Effector memory CD4-positive, alpha-beta T cell (primary cell): Measurements from ENCODE around the gene DSN1.

Experiments used
- DNase-seq, 3 donors: peaks; one replicate each; pipeline ENCODE4 v3.0.0-alpha.2; 2020
- H3K27ac ChIP-seq: 2 replicates; pipeline ENCODE4 v1.7.0; 2013; ENCODE audit warnings: mild to moderate bottlenecking, low read length, moderate library complexity; ENCODE audit not compliant: insufficient read depth, poor library complexity, severe bottlenecking
- H3K27me3 ChIP-seq: replicated peaks from 2 replicates; pipeline ENCODE4 v1.7.0; 2013; ENCODE audit warnings: mild to moderate bottlenecking, low read length; ENCODE audit not compliant: insufficient read depth, control insufficient read depth, poor library complexity, severe bottlenecking
- H3K36me3 ChIP-seq: 2 replicates; pipeline ENCODE4 v1.7.0; 2013; ENCODE audit warnings: mild to moderate bottlenecking, low read length, moderate library complexity; ENCODE audit not compliant: control insufficient read depth, insufficient read depth
- H3K4me1 ChIP-seq: 2 replicates; pipeline ENCODE4 v1.7.0; 2013; ENCODE audit warnings: low read length, mild to moderate bottlenecking; ENCODE audit not compliant: control insufficient read depth, insufficient read depth, poor library complexity, severe bottlenecking
- H3K4me3 ChIP-seq: 2 replicates; pipeline ENCODE4 v1.7.0; 2013; ENCODE audit warnings: low read length, low read depth, mild to moderate bottlenecking; ENCODE audit not compliant: insufficient read depth, poor library complexity, severe bottlenecking
- H3K9me3 ChIP-seq: 2 replicates; pipeline ENCODE4 v1.7.0; 2013; ENCODE audit warnings: mild to moderate bottlenecking, low read length, moderate library complexity; ENCODE audit not compliant: control insufficient read depth

Gene DSN1

DNA sequence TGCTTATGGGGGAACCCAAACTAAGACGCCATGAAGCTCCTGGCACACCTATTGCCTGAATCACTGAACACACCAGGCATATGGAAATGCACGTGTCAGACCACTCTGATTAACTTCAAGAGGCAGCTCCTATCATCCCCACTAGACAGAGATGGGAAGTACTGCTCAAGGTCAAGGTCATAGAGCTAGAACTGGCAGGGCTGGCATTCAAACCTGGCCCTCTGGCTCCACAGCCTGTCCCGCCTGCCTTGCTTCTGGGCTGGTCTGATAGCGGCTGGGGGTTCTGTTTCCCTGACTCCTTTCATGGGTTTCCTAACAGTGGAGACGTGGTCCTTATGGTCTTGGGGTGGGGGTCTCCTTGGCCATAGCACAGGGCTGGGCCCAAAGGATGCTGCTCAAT lies 22.6 kb upstream of the DSN1 start:
- H3K4me1 ChIP-seq, result no peaks in the 10 kb centered on the region
- DNase-seq, result no peak
- H3K9me3 ChIP-seq, result no peaks in the 10 kb centered on the region
- no peak overlapping the region for H3K4me3 ChIP-seq
- no peak overlapping the region for H3K27ac ChIP-seq
- H3K36me3 ChIP-seq, result no peaks in the 10 kb centered on the region
- no peaks in the 10 kb centered on the region for H3K27me3 ChIP-seq

GRCh38 chr20:36795691-36796090 lies 22.1 kb upstream of the DSN1 start:
- Histone ChIP-seq H3K4me3 (no peak overlapping the region), H3K36me3 (no peaks in the 10 kb centered on the region), H3K4me1 (no peaks in the 10 kb centered on the region), H3K27me3 (no peaks in the 10 kb centered on the region), H3K27ac (no peak overlapping the region), H3K9me3 (no peaks in the 10 kb centered on the region)
- no peak for DNase-seq

DNA sequence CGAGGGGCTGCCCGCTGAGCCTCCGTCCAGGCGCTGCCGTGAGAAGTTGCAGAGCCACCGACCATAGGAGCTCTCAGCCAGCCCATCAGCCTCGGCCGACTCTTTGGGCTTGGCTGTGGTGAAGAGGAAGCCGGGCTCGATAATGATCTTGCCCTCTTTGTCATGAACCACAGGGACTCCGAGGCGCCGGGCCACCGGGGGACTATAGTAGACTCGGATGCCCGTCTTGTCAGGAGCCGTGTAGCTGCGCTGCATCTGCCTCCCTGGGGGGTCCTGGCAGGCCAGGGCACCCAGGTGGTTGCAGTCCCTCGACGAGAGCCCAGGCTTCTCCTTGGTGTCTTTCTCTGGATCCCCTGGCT lies 20.5 kb upstream of the DSN1 start:
- H3K4me3 ChIP-seq, result no peak overlapping the region
- no peaks in the 10 kb centered on the region for H3K36me3 ChIP-seq

GRCh38 chr20:36793294-36794115 lies 19.9 kb upstream of the DSN1 start:
- Histone ChIP-seq H3K27me3 (no peaks in the 10 kb centered on the region), H3K4me3 (no peak overlapping the region), H3K9me3 (no peaks in the 10 kb centered on the region), H3K4me1 (no peaks in the 10 kb centered on the region), H3K36me3 (no peaks in the 10 kb centered on the region), H3K27ac (no peak overlapping the region)
- no peak for DNase-seq

More for the DNA sequence above, 20.5 kb upstream of the DSN1 start:
- Histone ChIP-seq H3K9me3 (no peaks in the 10 kb centered on the region), H3K4me1 (no peaks in the 10 kb centered on the region), H3K27me3 (no peaks in the 10 kb centered on the region), H3K27ac (no peak overlapping the region)
- DNase-seq, result no peak

- no peak overlapping the region for H3K4me3 ChIP-seq
- no peaks in the 10 kb centered on the region for H3K9me3 ChIP-seq
- DNase-seq, result no peak
- no peaks in the 10 kb centered on the region for H3K36me3 ChIP-seq
- H3K27ac ChIP-seq, result no peak overlapping the region
- no peaks in the 10 kb centered on the region for H3K4me1 ChIP-seq
- no peaks in the 10 kb centered on the region for H3K27me3 ChIP-seq
These were observed 18.9 kb upstream of the DSN1 start for GRCh38 chr20:36792422-36792821.

- no peak overlapping the region for H3K27ac ChIP-seq
- DNase-seq, result no peak
- no peaks in the 10 kb centered on the region for H3K9me3 ChIP-seq
- no peak overlapping the region for H3K4me3 ChIP-seq
- H3K4me1 ChIP-seq, result no peaks in the 10 kb centered on the region
- H3K27me3 ChIP-seq, result no peaks in the 10 kb centered on the region
- H3K36me3 ChIP-seq, result no peaks in the 10 kb centered on the region
These were observed 18.3 kb upstream of the DSN1 start for GRCh38 chr20:36791862-36792261.

DNA sequence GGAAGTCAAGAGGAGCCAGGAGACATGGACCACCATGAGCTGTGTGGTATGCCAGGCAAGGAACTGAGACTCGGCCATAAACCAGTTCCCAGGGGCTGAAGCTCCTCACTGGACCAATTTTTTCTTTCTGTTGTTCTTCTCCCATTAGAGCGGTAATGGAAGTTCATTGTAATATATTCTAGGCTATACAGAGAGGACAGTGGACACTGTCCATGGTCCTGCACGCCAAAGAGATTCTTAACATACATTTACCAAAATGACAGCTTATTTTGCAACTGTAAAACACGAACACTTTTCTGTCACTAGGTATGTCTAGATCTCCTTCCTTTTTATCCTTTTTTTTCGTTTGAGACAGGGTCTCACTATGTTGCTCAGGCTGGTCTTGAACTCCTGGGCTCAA lies 13.1 kb upstream of the DSN1 start:
- no peak for DNase-seq
- Histone ChIP-seq H3K27me3 (no peaks in the 10 kb centered on the region), H3K27ac (no peak overlapping the region), H3K4me3 (no peak overlapping the region), H3K36me3 (no peaks in the 10 kb centered on the region), H3K9me3 (no peaks in the 10 kb centered on the region), H3K4me1 (no peaks in the 10 kb centered on the region)

DNA sequence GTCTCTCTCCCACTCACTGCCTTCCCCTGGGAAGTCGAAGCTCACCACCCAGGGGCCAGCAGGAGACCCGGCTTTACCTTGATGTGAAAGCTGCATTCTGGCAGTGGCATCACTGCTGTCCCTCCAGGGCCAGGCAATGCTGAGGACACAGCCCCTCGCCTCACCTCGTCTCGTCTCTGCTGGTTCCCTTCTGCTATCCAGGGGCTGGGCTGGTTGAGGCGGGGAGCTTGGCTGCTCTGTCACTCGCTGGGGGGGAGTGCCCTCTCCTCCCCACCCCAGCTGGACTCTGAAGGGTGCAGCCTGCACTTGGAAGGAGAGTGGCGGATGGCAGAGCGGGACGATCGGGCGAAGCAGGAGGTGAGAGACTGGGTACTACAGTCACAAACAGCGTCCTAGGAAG lies 12.7 kb upstream of the DSN1 start:
- DNase-seq, result no peak
- Histone ChIP-seq H3K27me3 (no peaks in the 10 kb centered on the region), H3K27ac (no peak overlapping the region), H3K4me3 (no peak overlapping the region), H3K36me3 (no peaks in the 10 kb centered on the region), H3K9me3 (no peaks in the 10 kb centered on the region), H3K4me1 (no peaks in the 10 kb centered on the region)

GRCh38 chr20:36785308-36785707 lies 11.7 kb upstream of the DSN1 start:
- Histone ChIP-seq H3K36me3 (no peaks in the 10 kb centered on the region), H3K27me3 (no peaks in the 10 kb centered on the region), H3K4me3 (no peak overlapping the region), H3K4me1 (no peaks in the 10 kb centered on the region), H3K9me3 (no peaks in the 10 kb centered on the region), H3K27ac (no peak overlapping the region)
- no peak for DNase-seq

GRCh38 chr20:36784900-36785299 lies 11.3 kb upstream of the DSN1 start:
- Histone ChIP-seq H3K27me3 (no peaks in the 10 kb centered on the region), H3K4me3 (no peak overlapping the region), H3K27ac (no peak overlapping the region), H3K36me3 (no peaks in the 10 kb centered on the region), H3K4me1 (no peaks in the 10 kb centered on the region), H3K9me3 (no peaks in the 10 kb centered on the region)
- no peak for DNase-seq
